Hematopoietic multipotent progenitor cell treated with erythropoietin and hydrocortisone succinate and interleukin-3 and kit ligand, for 15 days (in vitro differentiated cells): ENCODE measurements around the gene MTRF1.

Experiments
- DNase-seq: peaks from one replicate; pipeline ENCODE4 v3.0.0-alpha.2; 2015; ENCODE audit warnings: low spot score

The MTRF1 gene

GRCh38 chr13:41263261-41263971, at the start of gene MTRF1:
Gene MTRF1, minus strand, starts transcription at chr13:41263576. Its CDS starts 2,669 bp downstream, at chr13:41260907.
- peak; percentile 85 for DNase-seq

- DNase-seq, result no peak
Observed at GRCh38 chr13:41313117-41313516, 49.7 kb upstream of the MTRF1 start.

- peak; percentile 33 for DNase-seq
Observed at GRCh38 chr13:41312176-41312500, 48.8 kb upstream of the MTRF1 start.

GRCh38 chr13:41311406-41312175, 48.2 kb upstream of the MTRF1 start:
- DNase-seq, result peak; percentile 50

- peak; percentile 81 for DNase-seq
Observed at GRCh38 chr13:41310963-41311405, 47.6 kb upstream of the MTRF1 start, which contains the start of gene NAA16. Gene NAA16, plus strand, starts transcription at chr13:41311267. Its CDS starts 262 bp downstream, at chr13:41311529.

- DNase-seq, result no peak
Observed at GRCh38 chr13:41307884-41308640, 44.7 kb upstream of the MTRF1 start.

- no peak for DNase-seq
Observed at GRCh38 chr13:41306271-41307145, 43.1 kb upstream of the MTRF1 start.

- no peak for DNase-seq
Observed at GRCh38 chr13:41304551-41304950, 41.2 kb upstream of the MTRF1 start.

- DNase-seq, result no peak
Observed at GRCh38 chr13:41302743-41303142, 39.4 kb upstream of the MTRF1 start.

- DNase-seq, result no peak
Observed at GRCh38 chr13:41299316-41300094, 36.1 kb upstream of the MTRF1 start.

- no peak for DNase-seq
Observed at GRCh38 chr13:41296879-41297646, 33.7 kb upstream of the MTRF1 start.

GRCh38 chr13:41295973-41296372, 32.6 kb upstream of the MTRF1 start:
- no peak for DNase-seq

- no peak for DNase-seq
Observed at GRCh38 chr13:41294914-41295313, 31.5 kb upstream of the MTRF1 start.

- DNase-seq, result no peak
Observed at GRCh38 chr13:41293272-41293671, 29.9 kb upstream of the MTRF1 start.

- DNase-seq, result no peak
Observed at GRCh38 chr13:41291246-41291645, 27.9 kb upstream of the MTRF1 start.

- DNase-seq, result no peak
Observed at GRCh38 chr13:41289463-41289881, 26.1 kb upstream of the MTRF1 start.

- no peak for DNase-seq
Observed at GRCh38 chr13:41286370-41286769, 23.0 kb upstream of the MTRF1 start.

GRCh38 chr13:41284512-41285288, 21.3 kb upstream of the MTRF1 start:
- DNase-seq, result no peak

GRCh38 chr13:41282129-41282571, 18.8 kb upstream of the MTRF1 start:
- DNase-seq, result no peak
